ENCODE measurements around the gene NRP1. TPM values are rescaled to one million over a fixed set of nuclear protein-coding genes. Genes with fewer than 3 reads are reported as not detected.

The NRP1 gene
- total RNA-seq, 1 donor: 173 TPM

DNA sequence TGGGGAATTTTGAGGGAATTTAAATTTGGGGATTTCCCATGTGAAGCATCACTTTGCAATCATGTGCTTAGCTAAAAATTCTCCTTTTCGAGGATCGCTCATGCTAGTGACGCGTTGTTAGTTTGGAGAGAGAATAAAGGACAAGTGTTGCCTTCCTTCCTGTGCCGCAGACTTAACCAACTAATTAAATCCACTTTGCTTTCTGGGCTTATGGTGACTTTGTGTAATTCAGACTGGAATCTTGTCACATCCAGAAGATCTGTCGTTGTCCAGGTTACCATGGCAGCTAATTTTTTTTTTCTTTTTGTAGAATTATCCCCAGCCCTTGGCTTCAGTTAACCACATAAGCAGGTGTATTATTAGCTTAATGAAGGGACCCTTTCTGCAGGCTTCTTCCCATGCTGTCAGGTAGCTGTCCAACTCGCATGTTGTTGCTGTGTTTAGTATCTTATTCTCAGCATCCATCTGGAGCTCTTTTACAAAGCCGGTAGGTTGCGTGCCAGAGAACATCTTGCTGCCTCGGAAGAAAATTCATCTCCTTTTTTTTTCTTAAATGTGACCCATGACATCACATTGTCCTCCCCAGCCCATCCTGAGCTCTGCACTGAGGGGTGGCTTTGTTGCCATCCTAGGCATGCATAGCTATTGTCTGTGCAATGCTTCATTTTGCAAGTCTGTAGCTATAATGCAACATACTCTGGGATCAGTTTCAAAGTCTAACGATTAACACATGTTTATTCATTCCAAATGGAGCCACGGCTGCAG is 47.2 kb upstream of the NRP1 start:
- Histone ChIP-seq H3K27ac (ENCODE audit: low read depth, low read length) (no peak overlapping the region), H3K36me3 (ENCODE audit: insufficient read depth, low read length) (no peaks in the 10 kb centered on the region), H3K4me3 (ENCODE audit: insufficient read depth, low read length) (no peak overlapping the region), H2AFZ (ENCODE audit: low read length) (no peak overlapping the region), H3K27me3 (ENCODE audit: insufficient read depth, low read length) (no peaks in the 10 kb centered on the region), H3K4me2 (ENCODE audit: insufficient read depth, low read length) (peak overlapping the region; percentile 6), H3K9me3 (ENCODE audit: low read depth, low read length) (no peaks in the 10 kb centered on the region), H3K79me2 (ENCODE audit: insufficient read depth, low read length) (no peaks in the 10 kb centered on the region), H4K20me1 (ENCODE audit: insufficient read depth, low read length) (no peaks in the 10 kb centered on the region), H3K4me1 (ENCODE audit: insufficient read depth, low read length) (peaks cover 22% of the 10 kb centered on the region)
- DNase-seq (ENCODE audit: insufficient read length, low spot score, missing footprints): peak; percentile 18
- TF ChIP-seq, protein P1, sequence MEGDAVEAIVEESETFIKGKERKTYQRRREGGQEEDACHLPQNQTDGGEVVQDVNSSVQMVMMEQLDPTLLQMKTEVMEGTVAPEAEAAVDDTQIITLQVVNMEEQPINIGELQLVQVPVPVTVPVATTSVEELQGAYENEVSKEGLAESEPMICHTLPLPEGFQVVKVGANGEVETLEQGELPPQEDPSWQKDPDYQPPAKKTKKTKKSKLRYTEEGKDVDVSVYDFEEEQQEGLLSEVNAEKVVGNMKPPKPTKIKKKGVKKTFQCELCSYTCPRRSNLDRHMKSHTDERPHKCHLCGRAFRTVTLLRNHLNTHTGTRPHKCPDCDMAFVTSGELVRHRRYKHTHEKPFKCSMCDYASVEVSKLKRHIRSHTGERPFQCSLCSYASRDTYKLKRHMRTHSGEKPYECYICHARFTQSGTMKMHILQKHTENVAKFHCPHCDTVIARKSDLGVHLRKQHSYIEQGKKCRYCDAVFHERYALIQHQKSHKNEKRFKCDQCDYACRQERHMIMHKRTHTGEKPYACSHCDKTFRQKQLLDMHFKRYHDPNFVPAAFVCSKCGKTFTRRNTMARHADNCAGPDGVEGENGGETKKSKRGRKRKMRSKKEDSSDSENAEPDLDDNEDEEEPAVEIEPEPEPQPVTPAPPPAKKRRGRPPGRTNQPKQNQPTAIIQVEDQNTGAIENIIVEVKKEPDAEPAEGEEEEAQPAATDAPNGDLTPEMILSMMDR (IDR thresholded peaks at IDR 0.05; ENCODE audit: extremely low read depth, low read depth, low read length): no peak

GRCh38 chr10:33377658-33378025 is 43.2 kb upstream of the NRP1 start:
- H3K27ac ChIP-seq (ENCODE audit: low read depth, low read length): peak overlapping the region; percentile 84
- H2AFZ ChIP-seq (ENCODE audit: low read length): peak overlapping the region; percentile 18
- H4K20me1 ChIP-seq (ENCODE audit: insufficient read depth, low read length): no peaks in the 10 kb centered on the region
- H3K9me3 ChIP-seq (ENCODE audit: low read depth, low read length): no peaks in the 10 kb centered on the region
- no peak for DNase-seq (ENCODE audit: insufficient read length, low spot score, missing footprints)
- peak overlapping the region; percentile 51 for H3K4me3 ChIP-seq (ENCODE audit: insufficient read depth, low read length)
- no peaks in the 10 kb centered on the region for H3K27me3 ChIP-seq (ENCODE audit: insufficient read depth, low read length)
- H3K36me3 ChIP-seq (ENCODE audit: insufficient read depth, low read length): no peaks in the 10 kb centered on the region
- peaks cover 31% of the 10 kb centered on the region for H3K4me1 ChIP-seq (ENCODE audit: insufficient read depth, low read length)
- peak overlapping the region; percentile 76 for H3K4me2 ChIP-seq (ENCODE audit: insufficient read depth, low read length)
- TF ChIP-seq, protein P1 (IDR thresholded peaks at IDR 0.05; ENCODE audit: extremely low read depth, low read depth, low read length): no peak
- H3K79me2 ChIP-seq (ENCODE audit: insufficient read depth, low read length): no peaks in the 10 kb centered on the region

GRCh38 chr10:33376976-33377657 is 42.6 kb upstream of the NRP1 start:
- TF ChIP-seq, protein P1 (IDR thresholded peaks at IDR 0.05; ENCODE audit: extremely low read depth, low read depth, low read length): no peak
- Histone ChIP-seq H3K79me2 (ENCODE audit: insufficient read depth, low read length) (no peaks in the 10 kb centered on the region), H3K4me1 (ENCODE audit: insufficient read depth, low read length) (peaks cover 26% of the 10 kb centered on the region), H3K27ac (ENCODE audit: low read depth, low read length) (peak overlapping the region; percentile 84), H4K20me1 (ENCODE audit: insufficient read depth, low read length) (no peaks in the 10 kb centered on the region), H2AFZ (ENCODE audit: low read length) (peak overlapping the region; percentile 73), H3K4me2 (ENCODE audit: insufficient read depth, low read length) (peak overlapping the region; percentile 76), H3K4me3 (ENCODE audit: insufficient read depth, low read length) (peak overlapping the region; percentile 51), H3K9me3 (ENCODE audit: low read depth, low read length) (no peaks in the 10 kb centered on the region), H3K36me3 (ENCODE audit: insufficient read depth, low read length) (no peaks in the 10 kb centered on the region), H3K27me3 (ENCODE audit: insufficient read depth, low read length) (no peaks in the 10 kb centered on the region)
- peak; percentile 9 for DNase-seq (ENCODE audit: insufficient read length, low spot score, missing footprints)

DNA sequence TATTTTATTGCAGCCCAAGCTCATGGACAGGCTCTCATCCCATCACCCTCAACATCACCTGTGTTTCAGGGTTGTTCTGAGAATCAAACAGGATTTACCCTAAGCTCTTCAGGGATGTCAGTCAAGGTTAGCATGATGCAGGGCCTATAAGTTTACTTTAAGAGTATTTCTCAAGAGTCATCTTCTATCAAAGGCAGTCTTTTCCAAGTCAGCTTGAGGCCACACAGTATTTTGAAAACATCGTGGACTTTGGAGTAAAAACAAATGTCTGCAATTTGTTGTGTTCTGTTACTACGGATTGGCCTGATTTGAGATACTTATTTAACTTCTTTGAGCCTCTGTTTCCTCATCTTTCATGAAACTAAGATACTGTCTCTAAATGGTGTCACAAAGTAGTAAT is 42.0 kb upstream of the NRP1 start:
- H3K79me2 ChIP-seq (ENCODE audit: insufficient read depth, low read length): no peaks in the 10 kb centered on the region
- H3K4me2 ChIP-seq (ENCODE audit: insufficient read depth, low read length): peak overlapping the region; percentile 76
- no peak for DNase-seq (ENCODE audit: insufficient read length, low spot score, missing footprints)
- H2AFZ ChIP-seq (ENCODE audit: low read length): peak overlapping the region; percentile 75
- no peaks in the 10 kb centered on the region for H3K9me3 ChIP-seq (ENCODE audit: low read depth, low read length)
- no peaks in the 10 kb centered on the region for H3K27me3 ChIP-seq (ENCODE audit: insufficient read depth, low read length)
- TF ChIP-seq, protein P1 (IDR thresholded peaks at IDR 0.05; ENCODE audit: extremely low read depth, low read depth, low read length): no peak
- peaks cover 24% of the 10 kb centered on the region for H3K4me1 ChIP-seq (ENCODE audit: insufficient read depth, low read length)
- H3K4me3 ChIP-seq (ENCODE audit: insufficient read depth, low read length): no peak overlapping the region
- no peaks in the 10 kb centered on the region for H3K36me3 ChIP-seq (ENCODE audit: insufficient read depth, low read length)
- H4K20me1 ChIP-seq (ENCODE audit: insufficient read depth, low read length): no peaks in the 10 kb centered on the region
- peak overlapping the region; percentile 84 for H3K27ac ChIP-seq (ENCODE audit: low read depth, low read length)
